K562 (cell line): ENCODE results near the gene SMC1A. TPM values are rescaled to one million over a fixed set of nuclear protein-coding genes. Genes with fewer than 3 reads are reported as not detected.
"Not testable (repeated sequence)": the region's sequence is repeated elsewhere in the genome, so short reads cannot be mapped to it uniquely, and the experiment has no call there.

ENCODE experiments used
- ATAC-seq: fragments of 200-7000 bp; cut with Tn5 transposase; 3 replicates; pipeline ENCODE4 v1.9.1; 2020; ENCODE audit warnings: moderate library complexity
- BruUV-seq: library from RNA; stranded (reverse); fragments of 400-500 nt; replicated peaks from 2 replicates; lab custom pipeline; 2021; lab: Mats Ljungman, UMichigan
- CTCF ChIA-PET: fragments of 300-600 bp; formaldehyde crosslinking; extraction: SDS; loops from one replicate; lab custom pipeline; 2021; ENCODE audit warnings: low intra/inter-chr PET ratio; lab: Yijun Ruan, JAX
- POLR2A ChIA-PET: fragments of 300-600, 350-650 bp; sonication (Branson Sonifier 250); formaldehyde crosslinking; extraction: SDS; loops from one replicate; lab custom pipeline; 2021; ENCODE audit warnings: antibody characterized with exemption, inconsistent platforms; lab: Yijun Ruan, JAX
- DNase-seq, 4 experiments: peaks; one replicate each; pipeline versions ENCODE4 v3.0.0 to v3.0.0-alpha.2; 2011 to 2018; ENCODE audit warnings: low spot score in 3 of 4, mixed read lengths in 3 of 4; ENCODE audit errors: extremely low read depth in 1 of 4
- FAIRE-seq: peaks from 2 replicates; lab custom pipeline; 2011; peaks lifted over from hg19 to GRCh38; lab: Jason Lieb, UNC
- H2AFZ ChIP-seq: 2 replicates; pipeline ENCODE4 v1.6.0; 2011; ENCODE audit warnings: low read depth, low read length, control low read depth, inconsistent platforms
- H3K27ac ChIP-seq: fragments of 200-600 bp; 3 replicates; pipeline ENCODE4 v1.8.0; 2011; ENCODE audit warnings: low read depth, mild to moderate bottlenecking, control low read depth, inconsistent platforms, low read length, moderate library complexity, mixed read lengths; ENCODE audit errors: extremely low read depth
- H3K27me3 ChIP-seq, 2 experiments: fragments of 300-600 bp in 1 of 2; 2 replicates in 1 of 2; 3 replicates in 1 of 2; pipeline versions ENCODE4 v1.6.0 to v1.8.0; 2011; ENCODE audit warnings: inconsistent platforms in 2 of 2, low read length in 2 of 2, mild to moderate bottlenecking in 1 of 2, mixed read lengths in 1 of 2, moderate library complexity in 1 of 2; ENCODE audit not compliant: control insufficient read depth in 2 of 2, insufficient read depth in 2 of 2
- H3K36me3 ChIP-seq: fragments of 300-600 bp; 3 replicates; pipeline ENCODE4 v1.8.0; 2011; ENCODE audit warnings: mild to moderate bottlenecking, low read length, inconsistent platforms; ENCODE audit not compliant: control insufficient read depth, insufficient read depth
- H3K4me1 ChIP-seq, 2 experiments: fragments of 200-600 bp in 1 of 2; replicated peaks in 1 of 2; 2 replicates in 1 of 2; 3 replicates in 1 of 2; pipeline versions ENCODE4 v1.5.1 to v1.8.0; 2011; ENCODE audit warnings: inconsistent platforms in 2 of 2, low read length in 2 of 2, mild to moderate bottlenecking in 1 of 2, mixed read lengths in 1 of 2, moderate library complexity in 1 of 2; ENCODE audit not compliant: control insufficient read depth in 2 of 2, insufficient read depth in 2 of 2
- H3K4me2 ChIP-seq: 2 replicates; pipeline ENCODE4 v1.6.1; 2011; ENCODE audit warnings: low read length, control low read depth, inconsistent platforms, mixed read lengths; ENCODE audit not compliant: insufficient read depth
- H3K4me3 ChIP-seq: fragments of 200-600 bp; sonication (generic), shearing (Covaris generic); 2 replicates; pipeline ENCODE4 v1.5.1; 2016; ENCODE audit warnings: control low read depth, inconsistent platforms
- H3K79me2 ChIP-seq: fragments of 200-600 bp; 3 replicates; pipeline ENCODE4 v1.8.0; 2011; ENCODE audit warnings: low read length, inconsistent platforms; ENCODE audit not compliant: control insufficient read depth, insufficient read depth
- H3K9ac ChIP-seq, 2 experiments: 2 replicates each; pipeline versions ENCODE4 v1.6.0 to v1.6.1; 2011; ENCODE audit warnings: low read depth in 2 of 2, low read length in 2 of 2, control low read depth in 1 of 2, inconsistent platforms in 1 of 2, mild to moderate bottlenecking in 1 of 2, mixed read lengths in 1 of 2; ENCODE audit not compliant: insufficient read depth in 1 of 2
- H3K9me1 ChIP-seq: one replicate; pipeline ENCODE4 v1.6.0; 2011; ENCODE audit warnings: inconsistent platforms, mild to moderate bottlenecking, low read length, moderate library complexity; ENCODE audit not compliant: control insufficient read depth, insufficient read depth
- H3K9me3 ChIP-seq: replicated peaks from 2 replicates; pipeline ENCODE4 v1.5.1; 2011; ENCODE audit warnings: low read depth, low read length, inconsistent platforms; ENCODE audit not compliant: control insufficient read depth, insufficient read depth
- H4K20me1 ChIP-seq: replicated peaks from 2 replicates; pipeline ENCODE4 v1.6.1; 2011; ENCODE audit warnings: low read length, inconsistent platforms, mixed read lengths; ENCODE audit not compliant: control insufficient read depth, insufficient read depth
- HDAC3 ChIP-seq: fragments of 450-650 bp; IDR thresholded peaks from 2 replicates; pipeline ENCODE4 v1.6.1; 2018; ENCODE audit warnings: borderline replicate concordance, mild to moderate bottlenecking, moderate library complexity; ENCODE audit not compliant: partially characterized antibody
- SMC3 ChIP-seq: conservative IDR thresholded peaks from 2 replicates; pipeline ENCODE4 v1.6.1; 2011; ENCODE audit warnings: low read depth, low read length, improper control_type of control experiment; ENCODE audit not compliant: insufficient read depth
- ZC3H4 ChIP-seq: sonication (generic); formaldehyde crosslinking; IDR thresholded peaks from 2 replicates; pipeline ENCODE4 v1.9.0; 2021; ENCODE audit warnings: missing genetic modification reagents, borderline replicate concordance
- WGBS: fragments of 100-300 bp; shearing (Covaris generic); methylation state at CpG from one replicate; pipeline ENCODE4 v1.1.6; 2016; ENCODE audit warnings: low coverage, mixed read lengths; ENCODE audit not compliant: insufficient coverage; ENCODE audit errors: missing lambda C conversion rate; 5-methylcytosine and 5-hydroxymethylcytosine counted together
- in situ Hi-C: fragments of 300-500 bp; cut with MboI; formaldehyde crosslinking; loops from 4 replicates; pipeline ENCODE4 v1.15.0; 2018; ENCODE audit warnings: inconsistent platforms, mixed read lengths
- intact Hi-C: fragments of 100-400 bp; cut with micrococcal nuclease; formaldehyde crosslinking; loops from 2 replicates; pipeline ENCODE4 v1.14.2; 2022
- polyA plus RNA-seq, 8 experiments: library from polyadenylated mRNA; depleted of rRNA in 4 of 8; stranded (reverse) in 5 of 8; unstranded in 3 of 8; fragments of >200 nt; fragmentation: Nextera tagmentation in 2 of 8; fragmentation: Illumina TruSeq in 1 of 8; extraction: Ambion mirVana in 2 of 8; extraction: Trizol in 1 of 8; gene quantifications; 2 replicates each; pipeline versions ENCODE4 v1.2.1 to v1.2.3, GENCODE V29; 2011 to 2014; ENCODE audit warnings: inconsistent platforms in 1 of 8, missing spikeins in 1 of 8
- total RNA-seq, 7 experiments: library from RNA; depleted of rRNA in 6 of 7; stranded (reverse); fragments of >200 nt in 6 of 7; fragmentation: Illumina TruSeq in 2 of 7; extraction: Trizol in 2 of 7; gene quantifications; 2 replicates each; pipeline versions ENCODE4 v1.2.1 to v1.2.3, GENCODE V29; 2011 to 2021; ENCODE audit warnings: low replicate concordance in 1 of 7

SMC1A gene
- total and polyA plus RNA-seq, 9 of the 15 experiments (the other 6 are each of a cell fraction or from before 2014, with no cell fraction given) = 28.5 to 126 (median 71.2) TPM

GRCh38 chrX:53421125-53421524, 1.3 kb downstream of the SMC1A start (continued):
- TF ChIP-seq ZC3H4 (peak; percentile 70; the same call in 1 of the 2 replicates), SMC3 (no peak)

- Histone ChIP-seq H3K79me2 (peaks cover 65% of the 10 kb centered on the region), H3K4me3 (peak overlapping the region; percentile 90; the same call in 1 of the 2 replicates), H4K20me1 (peaks cover 19% of the 10 kb centered on the region), H3K9ac (peak overlapping the region in 1 of 2 experiments; percentile 100; a peak in 2 of 4 replicates), H3K4me2 (peak overlapping the region; percentile 93), H3K36me3 (peaks cover 39% of the 10 kb centered on the region)
- H3K9me3 ChIP-seq, CTCF ChIA-PET, DNase-seq, H2AFZ ChIP-seq, in situ Hi-C loops, ATAC-seq, BruUV-seq, H3K27me3 ChIP-seq, H3K27ac ChIP-seq, intact Hi-C loops, H3K4me1 ChIP-seq, H3K9me1 ChIP-seq, FAIRE-seq: not testable (repeated sequence)
- POLR2A ChIA-PET = interaction anchor here (3.8 to 4.1 kb wide), 2 partner anchors 8 to 14 kb away, joined by 15 to 37 read pairs; no protein-coding TSS in a partner anchor
- WGBS = 93% methylated on average over 3 of the region's 3 CpGs
These were observed 2.1 kb downstream of the SMC1A start for GRCh38 chrX:53420351-53420750.

- no TSS peak for BruUV-seq
- POLR2A ChIA-PET = interaction anchor here (0.6 to 4.2 kb wide), 8 partner anchors 9 to 1058 kb away, joined by 3 to 37 read pairs (median 3); partner anchors contain the start of genes RIBC1 and SMC1A
- Histone ChIP-seq H3K4me1 (no peaks in the 10 kb centered on the region), H3K4me3 (no peak overlapping the region), H3K36me3 (peaks cover 80% of the 10 kb centered on the region), H3K9ac (no peak overlapping the region), H3K79me2 (peaks cover 29% of the 10 kb centered on the region), H3K27me3 (no peaks in the 10 kb centered on the region), H3K9me1 (no peaks in the 10 kb centered on the region), H4K20me1 (peaks cover 10% of the 10 kb centered on the region; the same call in 1 of the 2 replicates), H3K4me2 (no peak overlapping the region), H3K9me3 (no peaks in the 10 kb centered on the region), H3K27ac (no peak overlapping the region), H2AFZ (no peak overlapping the region)
- in situ Hi-C loops (no loop called here), intact Hi-C loops (no loop called here)
- DNase-seq (no peak), ATAC-seq (no peak), FAIRE-seq (no peak)
- no peak for TF ChIP-seq HDAC3
- CTCF ChIA-PET = no interaction called here
- 90% methylated on average over 2 of the region's 2 CpGs for WGBS
These were observed 10.0 kb downstream of the SMC1A start for GRCh38 chrX:53412446-53412845.
